Endothelial cell of umbilical vein (primary cell): ENCODE results near the gene OR10A2. TPM values are rescaled to one million over a fixed set of nuclear protein-coding genes. Genes with fewer than 3 reads are reported as not detected.

Experiments
- BruUV-seq: library from RNA; stranded (reverse); fragments of 400-500 nt; replicated peaks from 2 replicates; lab custom pipeline; 2021; lab: Mats Ljungman, UMichigan
- CTCF ChIA-PET: fragments of 300-600, 350-600 bp; sonication (Branson Sonifier 250); formaldehyde crosslinking; loops from one replicate; lab custom pipeline; 2021; ENCODE audit warnings: antibody characterized with exemption, inconsistent platforms; lab: Charles Lee
- POLR2A ChIA-PET: fragments of 300-600, 350-600 bp; sonication (Branson Sonifier 250); formaldehyde crosslinking; loops from one replicate; lab custom pipeline; 2021; ENCODE audit warnings: antibody characterized with exemption, inconsistent platforms; lab: Charles Lee
- DNase-seq: peaks from one replicate; pipeline ENCODE4 v3.0.0-alpha.2; 2011; ENCODE audit warnings: low read depth, low spot score
- FAIRE-seq: peaks from 2 replicates; lab custom pipeline; 2011; peaks lifted over from hg19 to GRCh38; lab: Jason Lieb, UNC
- H2AFZ ChIP-seq: 2 replicates; pipeline ENCODE4 v1.6.0; 2012; ENCODE audit warnings: low read depth, low read length, control low read depth, inconsistent platforms
- H3K27ac ChIP-seq: 2 replicates; pipeline ENCODE4 v1.5.1; 2011; ENCODE audit warnings: low read depth, mild to moderate bottlenecking, control low read depth, low read length, moderate library complexity; ENCODE audit not compliant: insufficient read depth
- H3K27me3 ChIP-seq, 2 experiments: 2 replicates each; pipeline versions ENCODE4 v1.6.0 to v1.6.1; 2011; ENCODE audit warnings: low read length in 2 of 2, mixed read lengths in 1 of 2; ENCODE audit not compliant: control insufficient read depth in 2 of 2, insufficient read depth in 2 of 2
- H3K36me3 ChIP-seq, 2 experiments: 2 replicates in 1 of 2; 3 replicates in 1 of 2; pipeline ENCODE4 v1.5.1; 2011; ENCODE audit warnings: low read length in 2 of 2, mild to moderate bottlenecking in 1 of 2, moderate library complexity in 1 of 2; ENCODE audit not compliant: control insufficient read depth in 2 of 2, insufficient read depth in 2 of 2; ENCODE audit errors: extremely low read depth in 1 of 2
- H3K4me1 ChIP-seq: 3 replicates; pipeline ENCODE4 v1.5.1; 2011; ENCODE audit warnings: mild to moderate bottlenecking, low read length; ENCODE audit not compliant: control insufficient read depth, insufficient read depth; ENCODE audit errors: extremely low read depth
- H3K4me2 ChIP-seq: 2 replicates; pipeline ENCODE4 v1.6.1; 2011; ENCODE audit warnings: low read length, control low read depth, mixed read lengths; ENCODE audit not compliant: insufficient read depth
- H3K4me3 ChIP-seq, 3 experiments: fragments of 200-600 bp in 1 of 3; sonication (generic), shearing (Covaris generic) in 1 of 3; replicated peaks in 1 of 3; 2 replicates each; pipeline ENCODE4 v1.5.1; 2011 to 2016; ENCODE audit warnings: control low read depth in 3 of 3, low read length in 3 of 3, mild to moderate bottlenecking in 2 of 3, inconsistent platforms in 1 of 3, low read depth in 1 of 3, moderate library complexity in 1 of 3; ENCODE audit not compliant: insufficient read depth in 1 of 3
- H3K79me2 ChIP-seq: 2 replicates; pipeline ENCODE4 v1.6.0; 2012; ENCODE audit warnings: low read length, inconsistent platforms; ENCODE audit not compliant: control insufficient read depth, insufficient read depth
- H3K9ac ChIP-seq: replicated peaks from 2 replicates; pipeline ENCODE3; 2011; ENCODE audit warnings: low read length, control low read depth; ENCODE audit not compliant: insufficient read depth; ENCODE audit errors: extremely low read depth
- H3K9me1 ChIP-seq: replicated peaks from 3 replicates; pipeline ENCODE4 v1.6.0; 2011; ENCODE audit warnings: mild to moderate bottlenecking, low read length; ENCODE audit not compliant: control insufficient read depth, insufficient read depth; ENCODE audit errors: extremely low read depth
- H3K9me3 ChIP-seq: replicated peaks from 2 replicates; pipeline ENCODE4 v1.5.1; 2012; ENCODE audit warnings: low read length, inconsistent platforms; ENCODE audit not compliant: control insufficient read depth, insufficient read depth
- H4K20me1 ChIP-seq: replicated peaks from 2 replicates; pipeline ENCODE3; 2011; ENCODE audit warnings: mild to moderate bottlenecking, low read length; ENCODE audit not compliant: control insufficient read depth, insufficient read depth; ENCODE audit errors: extremely low read depth
- CTCF ChIP-seq, 2 donors: IDR thresholded peaks; 1 replicate in 1 of 2; 2 replicates in 1 of 2; pipeline ENCODE4 v1.5.1; 2011; ENCODE audit warnings: low read length in 2 of 2, mild to moderate bottlenecking in 2 of 2, moderate library complexity in 2 of 2, control low read depth in 1 of 2, inconsistent platforms in 1 of 2, low read depth in 1 of 2; ENCODE audit not compliant: insufficient read depth in 1 of 2; ENCODE audit errors: extremely low read depth in 1 of 2
- EZH2 ChIP-seq: IDR thresholded peaks from 2 replicates; pipeline ENCODE4 v1.6.1; 2012; ENCODE audit warnings: borderline replicate concordance, low read depth, mild to moderate bottlenecking, moderate library complexity, low read length, inconsistent platforms; ENCODE audit not compliant: severe bottlenecking
- FOS ChIP-seq: IDR thresholded peaks from 2 replicates; pipeline ENCODE4 v1.6.1; 2011; ENCODE audit warnings: mild to moderate bottlenecking, low read length, moderate library complexity, borderline replicate concordance; ENCODE audit not compliant: insufficient read depth
- GATA2 ChIP-seq: IDR thresholded peaks from 2 replicates; pipeline ENCODE4 v1.7.0; 2011; ENCODE audit warnings: low read depth, mild to moderate bottlenecking, moderate library complexity, mixed read lengths, low read length; ENCODE audit not compliant: insufficient read length, insufficient read depth
- JUN ChIP-seq: IDR thresholded peaks from 2 replicates; pipeline ENCODE4 v1.6.1; 2011; ENCODE audit warnings: borderline replicate concordance, low read depth; ENCODE audit not compliant: insufficient read length, insufficient read depth
- MYC ChIP-seq: IDR thresholded peaks from one replicate; pipeline ENCODE4 v1.6.1; 2011; ENCODE audit warnings: mild to moderate bottlenecking, low read depth, low read length
- POLR2A ChIP-seq: IDR thresholded peaks from 2 replicates; pipeline ENCODE4 v1.6.1; 2012; ENCODE audit warnings: low read depth, mild to moderate bottlenecking, control low read depth, low read length
- POLR2AphosphoS5 ChIP-seq: IDR thresholded peaks from 2 replicates; pipeline ENCODE4 v1.6.1; 2012; ENCODE audit warnings: low read depth, mild to moderate bottlenecking, control low read depth, low read length, moderate library complexity; ENCODE audit not compliant: insufficient read depth
- dilution Hi-C: fragments of 300-500 bp; cut with MboI; formaldehyde crosslinking; loops from one replicate; pipeline ENCODE4 v1.15.0; 2019; ENCODE audit warnings: low sequenced_read_pairs; ENCODE audit not compliant: extremely low pct_ligation_motif_present
- intact Hi-C: fragments of 100-400 bp; cut with micrococcal nuclease; formaldehyde crosslinking; loops from one replicate; pipeline ENCODE4 v1.10.0; 2022
- polyA plus RNA-seq, 4 experiments: library from polyadenylated mRNA; depleted of rRNA in 3 of 4; stranded (reverse) in 3 of 4; unstranded in 1 of 4; fragments of >200 nt; gene quantifications; 2 replicates each; pipeline versions ENCODE4 v1.2.1 to v1.2.3, GENCODE V29; 2011 to 2012; ENCODE audit warnings: missing spikeins in 1 of 4
- total RNA-seq: library from RNA; stranded (reverse); gene quantifications from 2 replicates; pipeline ENCODE4 v1.2.3, GENCODE V29; 2021
- TF ChIP-seq, protein P1 (sequence below): IDR thresholded peaks from 2 replicates; pipeline ENCODE4 v1.6.1; 2011; ENCODE audit not compliant: insufficient read depth, insufficient read length

Gene OR10A2
- total and polyA plus RNA-seq, 2 donors (not counting 3 experiments of a cell fraction or from before 2014, with no cell fraction given) = not detected

GRCh38 chr11:6833356-6833755 is 29.5 kb upstream of the OR10A2 start:
- CTCF ChIA-PET = interaction anchor here (1.4 to 1.8 kb wide), 5 partner anchors 9 to 21 kb away, joined by 3 to 10 read pairs (median 3); no protein-coding TSS in a partner anchor
- no TSS peak for BruUV-seq
- dilution Hi-C loops = no loop called here

DNA sequence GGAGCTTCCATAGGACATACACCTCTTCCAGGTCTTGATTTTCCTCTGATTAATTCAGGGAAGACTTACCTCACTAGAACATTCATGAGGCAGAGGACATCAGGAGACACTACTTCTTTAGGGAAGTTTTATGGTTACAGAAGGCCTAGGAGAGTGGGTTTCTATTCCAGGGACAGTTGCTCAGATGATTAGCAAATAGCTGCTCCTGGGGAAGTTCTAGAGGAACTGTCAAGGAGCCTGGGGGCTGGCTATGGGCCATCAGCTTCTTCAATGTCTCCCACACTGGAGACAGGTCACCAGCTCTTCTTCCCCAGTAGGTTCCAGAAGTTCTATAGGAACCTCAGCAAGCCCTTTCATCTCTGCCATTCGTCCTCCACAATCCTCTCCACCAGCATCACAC is 28.8 kb upstream of the OR10A2 start:
- CTCF ChIA-PET = interaction anchor here (0.9 to 1.8 kb wide), 5 partner anchors 11 to 444 kb away, joined by 3 to 10 read pairs (median 4); no protein-coding TSS in a partner anchor
- Histone ChIP-seq H3K9me1 (no peaks in the 10 kb centered on the region), H3K36me3 (no peaks in the 10 kb centered on the region), H3K4me1 (no peaks in the 10 kb centered on the region), H2AFZ (no peak overlapping the region), H3K9ac (no peak overlapping the region), H3K4me3 (no peak overlapping the region), H3K27me3 (no peaks in the 10 kb centered on the region), H3K27ac (no peak overlapping the region), H3K79me2 (no peaks in the 10 kb centered on the region), H3K9me3 (no peaks in the 10 kb centered on the region), H4K20me1 (no peaks in the 10 kb centered on the region), H3K4me2 (no peak overlapping the region)
- no peak for TF ChIP-seq JUN
- no peak for TF ChIP-seq POLR2A
- TF ChIP-seq FOS = no peak
- no peak for TF ChIP-seq MYC
- TF ChIP-seq, protein P1, sequence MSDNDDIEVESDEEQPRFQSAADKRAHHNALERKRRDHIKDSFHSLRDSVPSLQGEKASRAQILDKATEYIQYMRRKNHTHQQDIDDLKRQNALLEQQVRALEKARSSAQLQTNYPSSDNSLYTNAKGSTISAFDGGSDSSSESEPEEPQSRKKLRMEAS = no peak
- no peak for TF ChIP-seq GATA2
- no peak for TF ChIP-seq POLR2AphosphoS5
- TF ChIP-seq EZH2 = no peak
- TF ChIP-seq CTCF (IDR thresholded peaks at IDR 0.05; ENCODE audit: extremely low read depth in 1 of 2, insufficient read depth in 1 of 2, low read depth in 1 of 2, low read length in 2 of 2) = no peak
- dilution Hi-C loops (no loop called here), intact Hi-C loops (no loop called here)
- POLR2A ChIA-PET = no interaction called here
- FAIRE-seq (no peak), DNase-seq (no peak)
- no TSS peak for BruUV-seq

More at GRCh38 chr11:6833356-6833755, 29.5 kb upstream of the OR10A2 start:
- no peak overlapping the region for H3K27ac ChIP-seq
- H3K79me2 ChIP-seq = no peaks in the 10 kb centered on the region
- DNase-seq (no peak), FAIRE-seq (no peak)
- intact Hi-C loops = no loop called here
- H2AFZ ChIP-seq = no peak overlapping the region
- H3K36me3 ChIP-seq = no peaks in the 10 kb centered on the region
- no peaks in the 10 kb centered on the region for H3K4me1 ChIP-seq
- H3K9me1 ChIP-seq = no peaks in the 10 kb centered on the region
- no peak overlapping the region for H3K4me2 ChIP-seq
- no peak for TF ChIP-seq FOS
- no peak for TF ChIP-seq POLR2AphosphoS5
- H3K4me3 ChIP-seq = no peak overlapping the region
- no peaks in the 10 kb centered on the region for H3K9me3 ChIP-seq
- H3K9ac ChIP-seq = no peak overlapping the region
- H4K20me1 ChIP-seq = no peaks in the 10 kb centered on the region
- POLR2A ChIA-PET = no interaction called here
- H3K27me3 ChIP-seq = no peaks in the 10 kb centered on the region
